Progenitor cell of endocrine pancreas (in vitro differentiated cells): Measurements from ENCODE around the gene DDR2. TPM values are rescaled to one million over a fixed set of nuclear protein-coding genes. Genes with fewer than 3 reads are reported as not detected.
A peak's percentile ranks its signal among the peaks of the same experiment; 100 is the strongest.

ENCODE experiments used
- DNase-seq: peaks from one replicate; pipeline ENCODE4 v3.0.0; 2021; ENCODE audit warnings: low spot score; ENCODE audit not compliant: unreplicated experiment
- H3K27ac Mint-ChIP-seq: 2 replicates; pipeline ENCODE4 v1.8.0; 2021; ENCODE audit warnings: mild to moderate bottlenecking, moderate library complexity, mixed read lengths
- H3K27me3 Mint-ChIP-seq: 2 replicates; pipeline ENCODE4 v1.8.0; 2021; ENCODE audit warnings: mixed read lengths
- H3K36me3 Mint-ChIP-seq: 2 replicates; pipeline ENCODE4 v1.8.0; 2022; ENCODE audit warnings: mixed read lengths; ENCODE audit not compliant: insufficient read depth
- H3K4me1 Mint-ChIP-seq: 2 replicates; pipeline ENCODE4 v1.8.0; 2021; ENCODE audit warnings: low read depth, mixed read lengths
- H3K4me3 Mint-ChIP-seq: 2 replicates; pipeline ENCODE4 v1.8.0; 2021; ENCODE audit warnings: low read depth, mild to moderate bottlenecking, moderate library complexity, mixed read lengths
- H3K9me3 Mint-ChIP-seq: 2 replicates; pipeline ENCODE4 v1.8.0; 2021; ENCODE audit warnings: low read depth, mixed read lengths
- total RNA-seq: library from RNA; stranded (reverse); gene quantifications from 2 replicates; pipeline ENCODE4 v1.2.1, GENCODE V29; 2021
- TF ChIP-seq, protein P1 (sequence below): fragments of 200-600 bp; sonication (generic); IDR thresholded peaks from one replicate; pipeline ENCODE4 v1.5.0; 2021; ENCODE audit warnings: antibody characterized with exemption, mild to moderate bottlenecking; ENCODE audit not compliant: unreplicated experiment

DDR2 gene
- total RNA-seq, 1 donor from 2014 or later, result 1.7 TPM

DNA sequence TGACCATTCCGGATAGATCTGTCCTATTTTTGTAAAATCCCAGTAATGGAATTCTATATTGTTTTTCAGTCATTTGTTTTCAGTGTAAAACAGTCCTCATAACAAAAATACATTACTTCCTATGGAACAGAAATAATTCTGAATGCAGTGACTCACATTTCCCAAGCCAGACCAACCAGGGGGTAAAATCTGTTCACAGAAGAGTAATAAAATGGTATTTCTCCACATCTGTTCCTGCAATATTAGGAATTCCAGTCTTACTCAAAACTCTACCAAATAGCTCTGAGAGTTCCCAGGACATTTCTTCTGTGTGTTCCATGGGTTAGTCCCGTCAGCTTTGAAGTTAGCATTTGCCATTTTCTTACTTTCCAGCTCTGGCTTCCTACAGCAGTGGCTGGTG, 2.6 kb upstream of the DDR2 start:
- no peak overlapping the region for H3K27ac Mint-ChIP-seq
- DNase-seq, result no peak
- no peak overlapping the region for H3K4me3 Mint-ChIP-seq
- H3K9me3 Mint-ChIP-seq, result no peaks in the 10 kb centered on the region
- no peaks in the 10 kb centered on the region for H3K27me3 Mint-ChIP-seq
- TF ChIP-seq, protein P1, sequence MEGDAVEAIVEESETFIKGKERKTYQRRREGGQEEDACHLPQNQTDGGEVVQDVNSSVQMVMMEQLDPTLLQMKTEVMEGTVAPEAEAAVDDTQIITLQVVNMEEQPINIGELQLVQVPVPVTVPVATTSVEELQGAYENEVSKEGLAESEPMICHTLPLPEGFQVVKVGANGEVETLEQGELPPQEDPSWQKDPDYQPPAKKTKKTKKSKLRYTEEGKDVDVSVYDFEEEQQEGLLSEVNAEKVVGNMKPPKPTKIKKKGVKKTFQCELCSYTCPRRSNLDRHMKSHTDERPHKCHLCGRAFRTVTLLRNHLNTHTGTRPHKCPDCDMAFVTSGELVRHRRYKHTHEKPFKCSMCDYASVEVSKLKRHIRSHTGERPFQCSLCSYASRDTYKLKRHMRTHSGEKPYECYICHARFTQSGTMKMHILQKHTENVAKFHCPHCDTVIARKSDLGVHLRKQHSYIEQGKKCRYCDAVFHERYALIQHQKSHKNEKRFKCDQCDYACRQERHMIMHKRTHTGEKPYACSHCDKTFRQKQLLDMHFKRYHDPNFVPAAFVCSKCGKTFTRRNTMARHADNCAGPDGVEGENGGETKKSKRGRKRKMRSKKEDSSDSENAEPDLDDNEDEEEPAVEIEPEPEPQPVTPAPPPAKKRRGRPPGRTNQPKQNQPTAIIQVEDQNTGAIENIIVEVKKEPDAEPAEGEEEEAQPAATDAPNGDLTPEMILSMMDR, result no peak
- H3K4me1 Mint-ChIP-seq, result peaks cover 14% of the 10 kb centered on the region
- H3K36me3 Mint-ChIP-seq, result no peaks in the 10 kb centered on the region

DNA sequence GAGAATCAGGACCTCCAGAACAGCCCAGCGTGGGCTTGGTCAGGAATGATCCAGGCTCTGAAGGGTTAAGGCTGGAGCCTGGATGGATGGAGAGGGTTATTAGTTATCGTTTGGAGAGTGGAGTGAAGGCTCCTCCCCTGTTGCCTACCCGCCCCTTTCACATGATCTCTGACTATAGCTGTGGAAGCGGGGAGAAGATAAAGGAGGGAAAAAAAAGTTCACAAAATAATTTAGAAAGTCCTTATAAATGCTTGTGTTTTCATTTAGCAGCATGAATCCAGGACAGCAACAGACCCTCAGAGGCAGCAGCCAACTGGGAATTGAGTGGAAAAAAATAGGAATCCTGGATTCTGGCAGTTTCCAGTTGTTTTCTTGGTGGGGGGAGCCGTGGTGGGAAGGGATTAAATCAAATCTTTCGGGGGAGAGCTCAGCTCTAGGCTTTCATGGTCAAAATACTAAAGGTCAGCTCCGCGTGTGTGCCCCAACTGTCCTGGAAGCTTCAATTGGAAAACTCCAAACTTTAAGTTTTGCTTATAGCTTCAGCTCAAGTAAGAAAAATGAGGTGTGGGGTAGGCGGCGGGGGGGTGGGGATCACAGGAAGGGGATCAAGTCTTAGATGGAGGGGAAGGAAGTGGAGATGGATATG, 595 bp upstream of the DDR2 start:
- TF ChIP-seq, protein P1, result no peak
- Mint-ChIP-seq H3K27me3 (no peaks in the 10 kb centered on the region), H3K4me3 (peak overlapping the region; percentile 9), H3K4me1 (peaks cover 20% of the 10 kb centered on the region), H3K27ac (peak overlapping the region; percentile 60), H3K36me3 (no peaks in the 10 kb centered on the region), H3K9me3 (no peaks in the 10 kb centered on the region)
- DNase-seq, result no peak

DNA sequence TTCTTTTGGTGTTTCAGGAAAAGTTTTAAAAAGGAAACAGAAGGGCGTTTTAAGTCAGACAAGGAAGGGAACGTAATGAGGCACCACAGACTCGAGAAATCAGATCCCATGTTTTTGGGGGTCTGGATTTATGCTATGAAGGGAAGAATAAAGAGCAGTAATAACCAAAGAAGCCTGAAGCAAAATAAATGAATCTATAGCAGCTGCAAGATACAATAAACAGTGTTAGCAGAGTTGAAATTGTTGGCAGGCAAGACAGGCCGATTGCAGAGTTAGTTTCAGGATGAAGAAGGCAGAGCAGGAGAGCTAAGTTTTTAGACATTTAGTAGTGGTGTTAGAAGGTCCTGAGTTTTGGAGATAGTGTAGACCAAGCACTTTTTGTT, 425 bp downstream of the DDR2 start:
- no peak overlapping the region for H3K4me3 Mint-ChIP-seq
- no peak for DNase-seq
- no peak overlapping the region for H3K27ac Mint-ChIP-seq
- TF ChIP-seq, protein P1, result no peak
- H3K27me3 Mint-ChIP-seq, result no peaks in the 10 kb centered on the region
- no peaks in the 10 kb centered on the region for H3K9me3 Mint-ChIP-seq
- no peaks in the 10 kb centered on the region for H3K36me3 Mint-ChIP-seq
- H3K4me1 Mint-ChIP-seq, result peaks cover 20% of the 10 kb centered on the region

DNA sequence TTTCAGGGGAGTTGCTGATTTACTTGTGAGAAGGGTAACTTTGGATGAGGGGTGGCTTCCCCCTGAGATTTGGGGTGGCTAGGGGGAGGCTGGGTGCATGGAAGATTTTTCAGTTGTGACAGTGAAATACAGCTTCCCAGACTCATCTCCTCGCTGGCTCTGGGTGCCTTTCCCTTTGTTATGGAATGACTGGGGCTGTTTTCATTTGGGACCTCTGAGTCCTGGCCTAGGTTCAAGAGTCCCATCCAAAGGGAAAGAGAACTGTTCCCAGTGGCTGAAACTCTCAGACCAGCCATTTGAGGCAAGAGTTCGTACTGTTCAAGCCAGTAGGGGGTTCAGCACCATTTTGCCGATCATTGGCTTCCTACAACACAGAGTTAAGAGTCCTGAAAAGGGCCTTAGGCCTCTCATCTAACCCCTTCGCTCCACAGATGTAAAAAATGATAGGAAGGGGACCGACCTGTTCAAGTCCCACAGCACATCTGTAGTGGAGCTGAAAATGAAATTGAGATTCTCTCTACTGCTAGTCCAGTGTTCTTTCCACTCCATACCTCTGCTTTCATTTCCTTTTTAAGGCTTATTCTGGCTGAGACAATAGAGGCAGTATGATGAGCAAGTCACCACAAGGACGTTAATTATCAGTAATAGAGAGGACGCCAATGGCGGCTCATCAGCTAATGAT, 958 bp downstream of the DDR2 start:
- Mint-ChIP-seq H3K27ac (no peak overlapping the region), H3K4me3 (no peak overlapping the region), H3K4me1 (peaks cover 20% of the 10 kb centered on the region)

DNA sequence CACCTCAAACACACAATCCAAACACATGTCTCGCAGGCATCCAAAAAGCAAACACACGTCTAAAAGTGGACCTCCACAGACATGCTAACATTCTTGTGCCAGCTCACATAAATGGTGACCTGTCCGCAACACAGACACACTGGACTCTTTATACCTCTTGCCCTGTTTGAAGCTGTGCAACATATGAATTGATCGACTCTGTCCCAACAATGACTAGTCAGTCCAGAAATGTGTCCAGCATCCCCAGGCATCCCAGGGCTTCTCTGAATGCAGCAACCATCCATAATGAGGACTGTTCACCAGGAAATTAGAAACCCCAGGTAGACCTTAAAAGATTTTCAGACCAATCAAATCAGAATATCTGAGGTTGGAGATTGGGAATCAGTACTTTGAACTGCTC, 3.2 kb downstream of the DDR2 start:
- no peak for DNase-seq
- no peak overlapping the region for H3K27ac Mint-ChIP-seq
- TF ChIP-seq, protein P1, result no peak
- no peak overlapping the region for H3K4me3 Mint-ChIP-seq
- peaks cover 20% of the 10 kb centered on the region for H3K4me1 Mint-ChIP-seq
- H3K27me3 Mint-ChIP-seq, result no peaks in the 10 kb centered on the region
- H3K9me3 Mint-ChIP-seq, result no peaks in the 10 kb centered on the region
- H3K36me3 Mint-ChIP-seq, result no peaks in the 10 kb centered on the region

More for the DNA sequence above, 958 bp downstream of the DDR2 start:
- TF ChIP-seq, protein P1, result no peak
- no peaks in the 10 kb centered on the region for H3K36me3 Mint-ChIP-seq
- DNase-seq, result no peak
- no peaks in the 10 kb centered on the region for H3K9me3 Mint-ChIP-seq
- no peaks in the 10 kb centered on the region for H3K27me3 Mint-ChIP-seq
